Uterus (tissue), 4 donors: ENCODE results near the gene DLG1. TPM values are rescaled to one million over a fixed set of nuclear protein-coding genes. Genes with fewer than 3 reads are reported as not detected.

Experiments used
- DNase-seq, 2 donors: peaks; one replicate each; pipeline ENCODE4 v3.0.0-alpha.2; 2019 to 2020
- H3K27ac ChIP-seq, 2 donors: fragments of 200-600 bp; sonication (generic); 1 replicate in 1 of 2; 2 replicates in 1 of 2; pipeline ENCODE4 v1.5.1; 2016 to 2018
- H3K27me3 ChIP-seq, 2 donors: fragments of 200-600 bp; sonication (generic); one replicate each; pipeline ENCODE4 v1.5.1; 2018 to 2019; ENCODE audit warnings: control low read depth in 1 of 2
- H3K36me3 ChIP-seq, 2 donors: fragments of 200-600 bp; sonication (generic); one replicate each; pipeline ENCODE4 v1.5.1; 2019; ENCODE audit warnings: control low read depth in 1 of 2
- H3K4me1 ChIP-seq, 2 donors: fragments of 200-600 bp; sonication (generic); one replicate each; pipeline ENCODE4 v1.5.1; 2018 to 2019; ENCODE audit warnings: control low read depth in 1 of 2
- H3K4me3 ChIP-seq, 2 donors: fragments of 200-600 bp; sonication (generic); 1 replicate in 1 of 2; 2 replicates in 1 of 2; pipeline ENCODE4 v1.5.1; 2018 to 2019; ENCODE audit warnings: mild to moderate bottlenecking in 1 of 2
- H3K9me3 ChIP-seq, 2 donors: fragments of 200-600 bp; sonication (generic); one replicate each; pipeline ENCODE4 v1.5.1; 2019; ENCODE audit warnings: control low read depth in 1 of 2
- CTCF ChIP-seq, 4 experiments: fragments of 200-600 bp in 2 of 4; fragments of 450-650 bp in 2 of 4; sonication (generic) in 2 of 4; IDR thresholded peaks; one replicate each; pipeline ENCODE4 v1.5.1; 2016 to 2019; ENCODE audit warnings: antibody characterized with exemption in 4 of 4, mild to moderate bottlenecking in 2 of 4, moderate library complexity in 1 of 4
- POLR2A ChIP-seq, 2 donors: fragments of 450-650 bp; IDR thresholded peaks; one replicate each; pipeline ENCODE4 v1.6.1; 2016; ENCODE audit warnings: antibody characterized with exemption in 2 of 2, mild to moderate bottlenecking in 1 of 2, moderate library complexity in 1 of 2
- intact Hi-C: fragments of 100-400 bp; cut with DNase I; formaldehyde crosslinking; loops from one replicate; pipeline ENCODE4 v1.15.1; 2023; ENCODE audit warnings: low total_unique reads
- total RNA-seq, 4 donors: library from RNA; depleted of rRNA in 3 of 4; stranded (reverse); fragments of >200 nt in 3 of 4; gene quantifications; one replicate each; pipeline versions ENCODE4 v1.1.0 to v1.2.4, GENCODE V29; 2014 to 2023
- donor health status: DM: yes; HTN: yes; CAD: no.

The DLG1 gene
- total RNA-seq, 4 donors from 2014 or later, result 24.1 to 139 (median 82.9) TPM

DNA sequence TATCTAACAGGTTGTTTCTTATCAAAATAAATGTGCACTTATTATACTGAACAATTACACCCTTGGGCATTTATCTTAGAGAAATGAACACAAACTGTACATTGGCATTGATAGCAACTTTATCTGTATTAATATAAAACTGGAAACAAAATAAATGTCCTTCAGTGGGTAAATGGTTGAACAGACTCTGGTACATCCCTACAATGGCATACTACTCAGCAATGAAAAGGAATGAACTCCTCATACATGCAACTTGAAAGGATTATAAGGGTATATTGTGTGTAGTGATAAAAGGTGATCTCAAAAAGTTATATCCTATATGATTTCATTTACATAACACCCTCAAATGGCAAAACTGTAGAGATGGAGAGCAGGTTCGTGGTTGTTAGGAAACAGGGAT, 23.7 kb upstream of the DLG1 start:
- TF ChIP-seq POLR2A (IDR thresholded peaks at IDR 0.05) (no peak), CTCF (IDR thresholded peaks at IDR 0.05) (no peak)
- H3K27me3 ChIP-seq, result no peaks in the 10 kb centered on the region
- no peaks in the 10 kb centered on the region for H3K4me1 ChIP-seq
- no peaks in the 10 kb centered on the region for H3K9me3 ChIP-seq
- H3K27ac ChIP-seq, result no peak overlapping the region
- no peaks in the 10 kb centered on the region for H3K36me3 ChIP-seq
- intact Hi-C loops, result no loop called here
- no peak for DNase-seq
- no peak overlapping the region for H3K4me3 ChIP-seq

DNA sequence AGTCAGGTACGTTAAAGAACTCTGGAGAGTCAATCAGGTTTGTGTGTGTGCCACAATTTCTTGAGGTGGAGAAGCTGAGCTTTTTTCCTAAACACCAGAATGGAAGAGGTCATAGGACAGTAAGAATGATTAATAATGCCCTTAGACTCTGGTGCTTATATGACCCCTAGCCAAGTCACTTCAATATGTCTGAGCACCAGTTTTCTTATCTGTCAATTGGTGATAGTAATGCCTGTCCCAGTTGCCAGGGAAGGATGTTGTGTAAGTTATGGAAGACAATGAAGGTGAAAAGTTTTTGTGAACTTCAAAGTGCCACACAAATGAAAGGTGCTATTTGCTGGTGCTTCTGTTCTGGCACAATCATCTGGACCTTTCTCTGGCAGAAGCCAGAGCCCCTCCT, 22.2 kb upstream of the DLG1 start:
- DNase-seq, result no peak
- Histone ChIP-seq H3K9me3 (no peaks in the 10 kb centered on the region), H3K4me1 (no peaks in the 10 kb centered on the region), H3K4me3 (no peak overlapping the region), H3K27me3 (no peaks in the 10 kb centered on the region), H3K36me3 (no peaks in the 10 kb centered on the region), H3K27ac (no peak overlapping the region)
- intact Hi-C loops, result no loop called here
- TF ChIP-seq POLR2A (IDR thresholded peaks at IDR 0.05), result no peak
- TF ChIP-seq CTCF (IDR thresholded peaks at IDR 0.05), result no peak

DNA sequence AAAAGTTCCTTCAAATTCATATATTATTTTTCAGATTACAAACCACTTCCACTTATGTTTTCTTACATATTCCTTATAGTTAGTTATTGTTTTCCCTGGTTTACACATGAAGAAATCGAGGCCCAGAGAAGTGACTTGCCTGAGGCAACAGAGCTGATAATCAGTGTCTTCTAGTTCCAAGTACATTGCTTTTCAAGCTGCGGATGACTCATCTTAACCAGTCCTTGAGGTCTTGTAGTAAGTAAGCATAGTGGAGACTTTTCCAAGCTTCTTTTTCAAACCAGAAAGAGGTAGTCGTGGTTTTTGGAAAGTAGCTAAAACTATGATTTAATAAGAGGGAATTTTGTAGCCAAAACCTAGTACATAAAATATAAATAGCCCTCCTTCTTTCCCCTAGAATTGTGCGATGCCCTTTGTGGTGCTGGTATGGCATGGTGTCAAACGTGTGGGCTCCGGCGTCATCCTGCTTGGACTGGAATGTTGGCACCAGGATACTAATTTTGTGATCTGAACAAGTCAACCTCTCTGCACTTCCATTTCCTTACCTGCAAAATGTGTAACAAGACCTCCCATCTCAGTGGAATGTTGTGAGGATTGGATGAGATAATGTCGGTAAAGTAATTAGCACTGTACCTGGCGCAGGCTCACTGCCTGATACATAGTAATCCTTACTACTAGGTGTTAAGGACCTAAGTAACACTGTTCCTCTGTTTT, 19.0 kb upstream of the DLG1 start:
- no peak for DNase-seq
- intact Hi-C loops, result no loop called here
- H3K9me3 ChIP-seq, result no peaks in the 10 kb centered on the region
- H3K4me1 ChIP-seq, result no peaks in the 10 kb centered on the region
- H3K4me3 ChIP-seq, result no peak overlapping the region
- H3K27ac ChIP-seq, result peak overlapping the region in 1 of 2 donors; percentile 39
- no peak for TF ChIP-seq POLR2A (IDR thresholded peaks at IDR 0.05)
- TF ChIP-seq CTCF (IDR thresholded peaks at IDR 0.05), result no peak
- no peaks in the 10 kb centered on the region for H3K27me3 ChIP-seq
- H3K36me3 ChIP-seq, result no peaks in the 10 kb centered on the region

DNA sequence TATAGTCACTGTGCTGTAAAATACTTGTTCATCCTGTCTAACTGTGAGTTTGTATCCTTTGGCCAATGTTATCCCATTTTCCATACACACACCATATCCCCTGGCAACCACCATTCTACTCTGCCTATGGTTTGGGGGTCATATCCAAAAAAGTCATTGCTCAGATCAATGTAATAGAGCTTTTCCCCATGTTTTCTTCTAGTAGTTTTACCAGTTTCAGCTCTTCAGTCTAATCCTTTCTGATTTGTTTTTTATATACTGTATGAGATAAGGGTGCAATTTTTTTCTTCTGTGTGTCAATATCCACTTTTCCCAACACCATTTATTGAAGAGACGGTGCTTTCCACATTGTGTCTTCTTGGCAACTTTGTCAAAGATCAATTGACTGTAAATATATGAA, 14.0 kb upstream of the DLG1 start:
- no peak for DNase-seq

More for the DNA sequence above, 14.0 kb upstream of the DLG1 start:
- Histone ChIP-seq H3K4me3 (no peak overlapping the region), H3K27ac (no peak overlapping the region), H3K9me3 (no peaks in the 10 kb centered on the region), H3K4me1 (peaks cover 0 to 4% of the 10 kb centered on the region in 2 donors), H3K36me3 (no peaks in the 10 kb centered on the region), H3K27me3 (no peaks in the 10 kb centered on the region)
- intact Hi-C loops, result no loop called here
- TF ChIP-seq POLR2A (IDR thresholded peaks at IDR 0.05), result no peak
- no peak for TF ChIP-seq CTCF (IDR thresholded peaks at IDR 0.05)
